ENCODE results near the gene GNAQ. TPM values are rescaled to one million over a fixed set of nuclear protein-coding genes. Genes with fewer than 3 reads are reported as not detected.

GNAQ gene
- polyA plus RNA-seq, 1 experiment = 21.4 TPM

DNA sequence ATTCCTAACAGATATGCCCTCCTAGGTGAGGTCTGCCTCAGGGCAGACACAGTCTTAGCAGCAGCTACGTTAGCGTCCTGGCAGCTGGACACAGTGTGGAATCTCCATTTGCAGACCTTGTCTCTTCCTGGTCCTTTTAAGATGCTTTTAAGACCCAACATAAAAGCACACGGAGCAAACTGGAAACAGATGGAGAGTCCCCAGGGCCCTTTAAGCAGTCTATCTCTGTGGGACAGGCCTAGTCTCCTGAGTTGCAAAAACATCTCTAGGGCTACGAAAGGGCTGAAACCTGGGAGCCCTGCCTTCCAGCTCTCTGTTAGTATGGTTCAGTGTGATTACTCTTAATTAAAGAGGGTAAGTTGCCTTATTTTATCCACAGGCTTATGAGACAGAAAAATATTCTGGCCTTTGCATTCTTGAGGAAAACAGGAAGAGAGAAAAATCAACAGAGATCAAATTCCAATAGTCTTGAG lies 317.5 kb downstream of the GNAQ start:
- TF ChIP-seq, protein P1, sequence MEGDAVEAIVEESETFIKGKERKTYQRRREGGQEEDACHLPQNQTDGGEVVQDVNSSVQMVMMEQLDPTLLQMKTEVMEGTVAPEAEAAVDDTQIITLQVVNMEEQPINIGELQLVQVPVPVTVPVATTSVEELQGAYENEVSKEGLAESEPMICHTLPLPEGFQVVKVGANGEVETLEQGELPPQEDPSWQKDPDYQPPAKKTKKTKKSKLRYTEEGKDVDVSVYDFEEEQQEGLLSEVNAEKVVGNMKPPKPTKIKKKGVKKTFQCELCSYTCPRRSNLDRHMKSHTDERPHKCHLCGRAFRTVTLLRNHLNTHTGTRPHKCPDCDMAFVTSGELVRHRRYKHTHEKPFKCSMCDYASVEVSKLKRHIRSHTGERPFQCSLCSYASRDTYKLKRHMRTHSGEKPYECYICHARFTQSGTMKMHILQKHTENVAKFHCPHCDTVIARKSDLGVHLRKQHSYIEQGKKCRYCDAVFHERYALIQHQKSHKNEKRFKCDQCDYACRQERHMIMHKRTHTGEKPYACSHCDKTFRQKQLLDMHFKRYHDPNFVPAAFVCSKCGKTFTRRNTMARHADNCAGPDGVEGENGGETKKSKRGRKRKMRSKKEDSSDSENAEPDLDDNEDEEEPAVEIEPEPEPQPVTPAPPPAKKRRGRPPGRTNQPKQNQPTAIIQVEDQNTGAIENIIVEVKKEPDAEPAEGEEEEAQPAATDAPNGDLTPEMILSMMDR (IDR thresholded peaks at IDR 0.05; ENCODE audit: insufficient read depth, low read depth, low read length) = no peak
- POLR2A ChIA-PET = no interaction called here
- H3K36me3 ChIP-seq (ENCODE audit: control insufficient read depth, insufficient read depth, low read length) = no peaks in the 10 kb centered on the region
- H3K4me3 ChIP-seq (ENCODE audit: low read depth, low read length) = no peak overlapping the region
- H3K27me3 ChIP-seq (ENCODE audit: control insufficient read depth, insufficient read depth, low read length) = no peaks in the 10 kb centered on the region
- CTCF ChIA-PET = interaction anchor here (1.4 kb wide), 1 partner anchor 256 kb away, joined by 5 read pairs; no protein-coding TSS in a partner anchor
- DNase-seq (ENCODE audit: low read depth) = no peak

DNA sequence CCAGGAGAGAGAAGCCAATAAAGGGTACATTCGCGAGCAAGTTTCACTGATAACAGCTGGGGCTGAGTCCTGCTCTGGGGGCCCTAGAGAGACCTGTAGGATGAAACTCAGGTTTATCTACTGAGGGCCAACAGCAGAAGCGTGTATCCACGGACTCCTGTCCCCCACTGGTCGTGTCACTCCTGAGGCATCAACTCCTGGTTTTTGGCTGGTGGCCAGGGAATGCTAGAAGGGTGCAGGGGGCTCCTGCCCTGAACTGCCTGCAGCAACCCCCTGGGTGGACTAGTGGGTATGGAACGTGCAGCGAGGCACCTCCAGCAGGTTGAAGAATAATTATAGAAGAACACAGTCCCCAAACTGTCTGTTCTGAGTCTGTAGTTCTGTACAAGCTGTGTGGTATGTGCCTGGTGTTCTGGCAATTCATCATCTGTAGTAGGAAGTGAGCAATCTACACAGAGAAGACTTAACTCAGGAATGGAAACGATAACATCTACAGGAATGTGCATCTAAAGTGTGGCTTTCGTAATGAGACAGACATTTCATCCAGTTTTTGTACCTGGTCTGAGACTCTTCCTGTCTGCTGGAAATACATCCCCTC lies 319.0 kb downstream of the GNAQ start:
- H3K36me3 ChIP-seq (ENCODE audit: control insufficient read depth, insufficient read depth, low read length) = no peaks in the 10 kb centered on the region
- ChIA-PET CTCF (interaction anchor here (0.6 to 1.1 kb wide), 2 partner anchors 26 to 38 kb away, joined by 4 read pairs; no protein-coding TSS in a partner anchor), POLR2A (no interaction called here)
- TF ChIP-seq, protein P1 (IDR thresholded peaks at IDR 0.05; ENCODE audit: insufficient read depth, low read depth, low read length) = no peak
- DNase-seq (ENCODE audit: low read depth) = no peak
- H3K27me3 ChIP-seq (ENCODE audit: control insufficient read depth, insufficient read depth, low read length) = no peaks in the 10 kb centered on the region
- H3K4me3 ChIP-seq (ENCODE audit: low read depth, low read length) = no peak overlapping the region

DNA sequence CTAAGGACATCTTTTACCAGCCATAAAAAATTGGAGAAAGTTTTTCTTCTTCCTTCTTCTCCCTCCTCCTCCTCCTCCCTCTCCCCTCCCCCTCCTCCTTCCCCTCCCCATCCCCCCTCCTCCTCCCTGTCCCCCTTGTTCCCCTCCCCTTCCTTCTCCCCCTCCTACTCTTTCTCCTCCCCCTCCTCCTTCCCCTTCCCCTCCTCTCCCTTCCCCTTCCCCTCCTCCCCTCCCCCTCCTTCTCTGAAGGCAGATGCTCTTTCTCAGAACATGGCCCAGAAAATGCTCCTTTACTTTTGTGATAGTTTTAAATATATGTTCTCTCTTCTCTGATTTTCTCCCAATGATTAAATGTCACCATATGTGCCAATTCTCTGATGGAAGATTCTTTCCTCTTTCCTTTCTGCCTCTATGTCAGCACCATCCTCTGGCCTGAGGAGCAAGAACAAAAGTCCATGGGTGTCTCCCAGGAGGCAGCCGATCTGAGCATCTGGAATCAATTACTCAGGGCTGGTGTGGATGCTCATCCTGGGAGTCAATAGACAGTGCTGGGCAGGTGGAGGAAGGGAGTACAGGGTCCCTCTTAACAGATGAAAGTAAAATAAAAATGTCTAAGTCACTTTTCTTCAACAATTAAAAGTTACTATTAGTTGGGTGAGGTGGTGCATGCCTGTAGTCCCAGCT lies 320.5 kb downstream of the GNAQ start:
- no peak for DNase-seq (ENCODE audit: low read depth)
- POLR2A ChIA-PET = interaction anchor here (0.7 kb wide), 1 partner anchor 183 kb away, joined by 8 read pairs; no protein-coding TSS in a partner anchor
- TF ChIP-seq, protein P1 (IDR thresholded peaks at IDR 0.05; ENCODE audit: insufficient read depth, low read depth, low read length) = no peak
- CTCF ChIA-PET = no interaction called here
- Histone ChIP-seq H3K36me3 (ENCODE audit: control insufficient read depth, insufficient read depth, low read length) (no peaks in the 10 kb centered on the region), H3K27me3 (ENCODE audit: control insufficient read depth, insufficient read depth, low read length) (no peaks in the 10 kb centered on the region), H3K4me3 (ENCODE audit: low read depth, low read length) (no peak overlapping the region)

DNA sequence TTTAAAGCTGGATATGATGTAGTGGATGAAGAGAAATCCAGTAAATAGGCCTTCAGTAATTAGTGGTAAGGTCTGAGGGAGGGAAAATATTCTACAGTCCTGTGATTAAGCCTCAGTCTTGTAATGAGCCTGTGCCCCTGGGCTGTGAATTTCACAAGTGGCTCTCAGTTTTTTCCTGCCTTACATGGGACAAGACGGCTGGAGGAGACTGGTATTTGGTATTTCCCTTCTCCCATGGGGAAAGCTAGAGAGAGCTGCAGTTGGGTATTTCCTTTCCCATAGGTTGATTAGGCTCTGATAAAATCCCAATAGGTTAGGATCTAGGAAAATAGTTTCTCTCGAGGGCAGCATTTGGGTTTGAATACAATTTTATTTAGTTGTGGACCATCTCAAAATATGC lies 321.3 kb downstream of the GNAQ start:
- TF ChIP-seq, protein P1 (IDR thresholded peaks at IDR 0.05; ENCODE audit: insufficient read depth, low read depth, low read length) = no peak
- no peak for DNase-seq (ENCODE audit: low read depth)
- CTCF ChIA-PET = no interaction called here
- H3K36me3 ChIP-seq (ENCODE audit: control insufficient read depth, insufficient read depth, low read length) = no peaks in the 10 kb centered on the region
- H3K4me3 ChIP-seq (ENCODE audit: low read depth, low read length) = no peak overlapping the region
- POLR2A ChIA-PET = interaction anchor here (0.7 kb wide), 1 partner anchor 182 kb away, joined by 8 read pairs; no protein-coding TSS in a partner anchor
- no peaks in the 10 kb centered on the region for H3K27me3 ChIP-seq (ENCODE audit: control insufficient read depth, insufficient read depth, low read length)

DNA sequence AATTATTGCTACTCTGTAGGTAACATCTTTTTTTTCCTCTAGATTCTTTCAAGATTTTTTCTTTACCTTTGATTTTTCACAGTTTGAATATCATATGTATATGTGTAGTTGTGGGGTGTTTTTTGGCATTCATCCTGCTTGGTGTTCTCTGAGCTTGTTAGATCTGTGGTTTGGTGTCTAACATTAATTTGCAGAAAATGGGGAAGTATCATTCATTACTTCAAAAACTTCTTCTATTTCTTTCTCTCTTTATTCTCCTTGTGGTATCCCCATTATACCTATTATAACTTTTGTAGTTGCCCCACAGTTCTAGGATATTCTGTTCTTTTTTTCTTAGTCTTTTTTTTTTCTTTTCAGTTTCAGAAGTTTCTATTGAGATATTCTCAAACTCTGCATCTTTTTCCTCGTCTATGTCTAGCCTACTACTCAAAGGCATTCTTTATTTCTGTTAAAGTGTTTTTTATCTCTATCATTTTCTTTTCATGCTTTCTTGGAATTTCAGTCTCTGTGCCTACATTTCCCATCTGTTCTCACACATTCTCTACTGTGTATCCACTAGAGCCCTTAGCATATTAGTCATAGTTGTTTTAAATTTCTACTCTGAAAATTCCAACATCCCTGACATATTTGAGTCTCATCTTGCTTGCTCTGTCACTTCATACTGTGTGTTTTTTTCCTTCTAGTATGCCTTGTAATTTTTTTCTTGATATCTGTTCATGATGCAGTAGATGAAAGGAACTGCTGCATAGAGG lies 323.4 kb downstream of the GNAQ start:
- POLR2A ChIA-PET = interaction anchor here (1.0 kb wide), 1 partner anchor 209 kb away, joined by 3 read pairs; no protein-coding TSS in a partner anchor
- no peaks in the 10 kb centered on the region for H3K27me3 ChIP-seq (ENCODE audit: control insufficient read depth, insufficient read depth, low read length)
- H3K4me3 ChIP-seq (ENCODE audit: low read depth, low read length) = no peak overlapping the region
- DNase-seq (ENCODE audit: low read depth) = no peak
- CTCF ChIA-PET = no interaction called here
- TF ChIP-seq, protein P1 (IDR thresholded peaks at IDR 0.05; ENCODE audit: insufficient read depth, low read depth, low read length) = no peak
- H3K36me3 ChIP-seq (ENCODE audit: control insufficient read depth, insufficient read depth, low read length) = no peaks in the 10 kb centered on the region

Measured in BJ (cell line).